B cell (primary cell): Measurements from ENCODE around the gene GFPT1. TPM values are rescaled to one million over a fixed set of nuclear protein-coding genes. Genes with fewer than 3 reads are reported as not detected.

Experiments
- ATAC-seq: fragments of 200-7000 bp; cut with Tn5 transposase; one replicate; pipeline ENCODE4 v1.10.0; 2021; ENCODE audit warnings: low read depth, mild to moderate bottlenecking, moderate number of reproducible peaks, moderate library complexity
- CTCF ChIA-PET: fragments of 350-600 bp; sonication (Branson Sonifier 250); formaldehyde crosslinking; loops from one replicate; lab custom pipeline; 2021; ENCODE audit warnings: antibody characterized with exemption, inconsistent platforms; lab: Charles Lee
- POLR2A ChIA-PET: fragments of 350-600 bp; sonication (Branson Sonifier 250); formaldehyde crosslinking; loops from one replicate; lab custom pipeline; 2021; ENCODE audit warnings: antibody characterized with exemption; lab: Charles Lee
- DNase-seq: peaks from one replicate; pipeline ENCODE4 v3.0.0; 2013
- H2AFZ ChIP-seq: 2 replicates; pipeline ENCODE4 v1.6.1; 2012; ENCODE audit warnings: mild to moderate bottlenecking, low read depth, low read length; ENCODE audit not compliant: insufficient read depth, poor library complexity, severe bottlenecking
- H3K27ac ChIP-seq, 2 donors: 1 replicate in 1 of 2; 2 replicates in 1 of 2; pipeline ENCODE4 v1.5.1; 2012 to 2013; ENCODE audit warnings: low read length in 2 of 2, mild to moderate bottlenecking in 2 of 2, moderate library complexity in 1 of 2
- H3K27me3 ChIP-seq, 4 experiments: fragments of 200-600 bp in 1 of 4; sonication (generic) in 1 of 4; replicated peaks in 1 of 4; 1 replicate in 2 of 4; 2 replicates in 2 of 4; pipeline versions ENCODE4 v1.6.1 to v1.7.0; 2013 to 2016; ENCODE audit warnings: low read length in 3 of 4, mild to moderate bottlenecking in 2 of 4, mixed read lengths in 1 of 4, moderate library complexity in 1 of 4; ENCODE audit not compliant: insufficient read depth in 4 of 4, control insufficient read depth in 3 of 4; ENCODE audit errors: control extremely low read depth in 1 of 4
- H3K36me3 ChIP-seq, 2 experiments: replicated peaks in 1 of 2; 1 replicate in 1 of 2; 2 replicates in 1 of 2; pipeline versions ENCODE4 v1.6.1 to v1.7.1; 2013; ENCODE audit warnings: low read length in 1 of 2; ENCODE audit not compliant: insufficient read depth in 2 of 2, control insufficient read depth in 1 of 2; ENCODE audit errors: control extremely low read depth in 1 of 2, extremely low read depth in 1 of 2
- H3K4me1 ChIP-seq, 2 donors: fragments of 200-600 bp in 1 of 2; sonication (generic) in 1 of 2; 1 replicate in 1 of 2; 2 replicates in 1 of 2; pipeline versions ENCODE4 v1.5.1 to v1.6.1; 2013 to 2017; ENCODE audit warnings: low read length in 2 of 2; ENCODE audit not compliant: control insufficient read depth in 2 of 2, insufficient read depth in 2 of 2
- H3K4me2 ChIP-seq: replicated peaks from 2 replicates; pipeline ENCODE3; 2012; ENCODE audit warnings: mild to moderate bottlenecking, low read depth, low read length; ENCODE audit not compliant: poor library complexity, severe bottlenecking
- H3K4me3 ChIP-seq, 5 experiments: fragments of 200-600 bp in 1 of 5; sonication (generic) in 1 of 5; 1 replicate in 3 of 5; 2 replicates in 2 of 5; pipeline versions ENCODE4 v1.5.1 to v1.7.0; 2011 to 2016; ENCODE audit warnings: low read length in 4 of 5, mild to moderate bottlenecking in 4 of 5, low read depth in 2 of 5, control low read depth in 1 of 5, moderate library complexity in 1 of 5; ENCODE audit not compliant: insufficient read depth in 1 of 5; ENCODE audit errors: control extremely low read depth in 1 of 5, extremely low read depth in 1 of 5
- H3K79me2 ChIP-seq: fragments of 200-600 bp; sonication (generic); one replicate; pipeline ENCODE4 v1.6.0; 2016; ENCODE audit warnings: low read length; ENCODE audit not compliant: control insufficient read depth, insufficient read depth
- H3K9ac ChIP-seq: fragments of 200-600 bp; sonication (generic); 2 replicates; pipeline ENCODE4 v1.6.1; 2017; ENCODE audit warnings: mild to moderate bottlenecking, low read length, moderate library complexity
- H3K9me3 ChIP-seq, 3 donors: one replicate each; pipeline versions ENCODE4 v1.6.1 to v1.7.1; 2013; ENCODE audit warnings: low read length in 2 of 3; ENCODE audit not compliant: control insufficient read depth in 2 of 3, insufficient read depth in 1 of 3; ENCODE audit errors: control extremely low read depth in 1 of 3
- H4K20me1 ChIP-seq: 2 replicates; pipeline ENCODE4 v1.6.0; 2012; ENCODE audit warnings: mild to moderate bottlenecking, low read length; ENCODE audit not compliant: insufficient read depth, control insufficient read depth, poor library complexity, severe bottlenecking
- H3K27ac Mint-ChIP-seq: one replicate; pipeline ENCODE4 v1.8.0; 2021; ENCODE audit warnings: mixed read lengths
- H3K27me3 Mint-ChIP-seq: one replicate; pipeline ENCODE4 v1.8.0; 2021; ENCODE audit warnings: mixed read lengths
- H3K4me1 Mint-ChIP-seq: one replicate; pipeline ENCODE4 v1.8.0; 2021; ENCODE audit warnings: mixed read lengths
- H3K4me3 Mint-ChIP-seq: one replicate; pipeline ENCODE4 v1.8.0; 2021; ENCODE audit warnings: mixed read lengths
- H3K9me3 Mint-ChIP-seq: one replicate; pipeline ENCODE4 v1.8.0; 2022; ENCODE audit warnings: mixed read lengths; ENCODE audit not compliant: insufficient read depth
- EZH2 ChIP-seq: IDR thresholded peaks from 2 replicates; pipeline ENCODE4 v1.6.1; 2012; ENCODE audit warnings: borderline replicate concordance, low read depth, mild to moderate bottlenecking, moderate library complexity, low read length; ENCODE audit not compliant: insufficient read depth, poor library complexity, severe bottlenecking
- WGBS: methylation state at CpG from one replicate; pipeline ENCODE4 v1.1.5; 2013; ENCODE audit warnings: missing lambda C conversion rate; ENCODE audit not compliant: insufficient coverage; 5-methylcytosine and 5-hydroxymethylcytosine counted together
- intact Hi-C: fragments of 100-400 bp; cut with micrococcal nuclease; formaldehyde crosslinking; loops from one replicate; pipeline ENCODE4 v1.10.0; 2022
- polyA plus RNA-seq: library from polyadenylated mRNA; depleted of rRNA; stranded (reverse); fragments of >200 nt; gene quantifications from 2 replicates; pipeline ENCODE4 v1.2.3, GENCODE V29; 2012
- total RNA-seq, 2 donors: library from RNA; stranded (reverse); fragments of 120-200 nt in 1 of 2; gene quantifications; 1 replicate in 1 of 2; 2 replicates in 1 of 2; pipeline versions ENCODE4 v1.2.3 to v1.2.4, GENCODE V29; 2013 to 2022
- TF ChIP-seq, protein P1 (sequence below): fragments of 200-600 bp; IDR thresholded peaks from one replicate; pipeline ENCODE4 v1.8.0; 2022; ENCODE audit warnings: antibody characterized with exemption, mild to moderate bottlenecking

Gene GFPT1
- total and polyA plus RNA-seq, 2 donors (not counting 1 experiment from before 2014, with no cell fraction given): 2.8 to 18.1 TPM

DNA sequence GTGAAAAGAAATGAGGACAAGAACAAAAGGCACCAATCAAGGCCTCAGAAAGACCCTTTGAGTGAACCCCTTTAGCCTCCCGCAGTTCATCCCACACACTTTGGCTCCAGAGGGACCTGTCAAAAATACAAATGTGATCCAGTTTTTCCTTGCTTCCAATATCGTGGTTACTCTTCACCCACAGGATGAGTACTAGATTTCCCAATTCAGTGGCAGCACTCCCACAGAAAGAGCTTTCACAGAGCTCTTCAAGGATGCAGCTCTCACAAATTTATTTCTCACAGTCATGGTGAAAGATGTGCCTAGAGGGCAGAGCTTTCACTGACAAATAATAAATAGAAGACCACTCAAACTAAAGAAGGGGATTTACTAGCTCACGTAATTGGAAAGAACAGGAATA, 3.0 kb upstream of the GFPT1 start:
- ATAC-seq: no peak
- POLR2A ChIA-PET: no interaction called here
- CTCF ChIA-PET: no interaction called here
- intact Hi-C loops: no loop called here
- WGBS: 100% methylated on average over 3 of the region's 3 CpGs
- DNase-seq: no peak
- Histone ChIP-seq H3K9me3 (no peaks in the 10 kb centered on the region), H3K4me3 (no peak overlapping the region), H3K79me2 (peaks cover 22% of the 10 kb centered on the region), H3K27ac (no peak overlapping the region), H3K36me3 (peaks cover 1 to 4% of the 10 kb centered on the region in 2 experiments), H3K27me3 (no peaks in the 10 kb centered on the region), H4K20me1 (no peaks in the 10 kb centered on the region), H2AFZ (no peak overlapping the region), H3K9ac (no peak overlapping the region), H3K4me1 (peaks cover 15 to 16% of the 10 kb centered on the region in 2 donors), H3K4me2 (no peak overlapping the region)
- no peaks in the 10 kb centered on the region for H3K27me3 Mint-ChIP-seq
- TF ChIP-seq EZH2: no peak
- TF ChIP-seq, protein P1, sequence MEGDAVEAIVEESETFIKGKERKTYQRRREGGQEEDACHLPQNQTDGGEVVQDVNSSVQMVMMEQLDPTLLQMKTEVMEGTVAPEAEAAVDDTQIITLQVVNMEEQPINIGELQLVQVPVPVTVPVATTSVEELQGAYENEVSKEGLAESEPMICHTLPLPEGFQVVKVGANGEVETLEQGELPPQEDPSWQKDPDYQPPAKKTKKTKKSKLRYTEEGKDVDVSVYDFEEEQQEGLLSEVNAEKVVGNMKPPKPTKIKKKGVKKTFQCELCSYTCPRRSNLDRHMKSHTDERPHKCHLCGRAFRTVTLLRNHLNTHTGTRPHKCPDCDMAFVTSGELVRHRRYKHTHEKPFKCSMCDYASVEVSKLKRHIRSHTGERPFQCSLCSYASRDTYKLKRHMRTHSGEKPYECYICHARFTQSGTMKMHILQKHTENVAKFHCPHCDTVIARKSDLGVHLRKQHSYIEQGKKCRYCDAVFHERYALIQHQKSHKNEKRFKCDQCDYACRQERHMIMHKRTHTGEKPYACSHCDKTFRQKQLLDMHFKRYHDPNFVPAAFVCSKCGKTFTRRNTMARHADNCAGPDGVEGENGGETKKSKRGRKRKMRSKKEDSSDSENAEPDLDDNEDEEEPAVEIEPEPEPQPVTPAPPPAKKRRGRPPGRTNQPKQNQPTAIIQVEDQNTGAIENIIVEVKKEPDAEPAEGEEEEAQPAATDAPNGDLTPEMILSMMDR: no peak
- H3K27ac Mint-ChIP-seq: no peak overlapping the region
- no peak overlapping the region for H3K4me3 Mint-ChIP-seq
- no peaks in the 10 kb centered on the region for H3K9me3 Mint-ChIP-seq
- peaks cover 21% of the 10 kb centered on the region for H3K4me1 Mint-ChIP-seq

DNA sequence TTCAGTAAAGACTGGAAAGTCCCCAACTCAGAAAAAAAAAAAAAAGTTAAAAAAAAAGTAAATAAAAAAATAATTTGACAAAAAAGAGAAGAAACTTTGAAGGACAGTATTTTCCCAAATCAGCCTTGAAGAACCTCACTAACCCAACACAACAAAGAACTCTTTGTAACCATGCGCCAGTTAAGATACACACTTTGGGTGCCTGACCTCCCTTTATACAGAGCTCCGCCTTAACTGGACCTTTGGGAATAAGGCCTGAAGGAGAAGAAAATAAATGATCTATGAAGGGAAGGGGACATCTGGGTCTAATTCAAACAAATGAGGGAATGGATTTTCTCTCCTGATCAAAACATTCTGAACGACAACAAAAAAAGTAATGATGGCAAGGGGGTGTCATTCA, 2.2 kb upstream of the GFPT1 start:
- H4K20me1 ChIP-seq: no peaks in the 10 kb centered on the region
- no peak overlapping the region for H3K4me2 ChIP-seq
- H2AFZ ChIP-seq: no peak overlapping the region
- H3K9me3 Mint-ChIP-seq: no peaks in the 10 kb centered on the region
- no CpG with 5 or more reads among the region's 3 CpGs for WGBS
- no peak overlapping the region for H3K9ac ChIP-seq
- no peak overlapping the region for H3K27ac ChIP-seq
- no peak overlapping the region for H3K4me3 Mint-ChIP-seq
- no peaks in the 10 kb centered on the region for H3K27me3 Mint-ChIP-seq
- ATAC-seq: no peak
- intact Hi-C loops: loop anchor here (5.0 to 10.0 kb wide), 3 partner anchors 176 to 922 kb away; partner anchors contain the start of genes APLF and FBXO48
- CTCF ChIA-PET: interaction anchor here (1.2 to 1.3 kb wide), 2 partner anchors 47 to 335 kb away, joined by 3 read pairs; partner anchors contain the start of gene NFU1
- H3K27ac Mint-ChIP-seq: no peak overlapping the region
- no peaks in the 10 kb centered on the region for H3K9me3 ChIP-seq
- peaks cover 0 to 2% of the 10 kb centered on the region in 2 experiments for H3K36me3 ChIP-seq
- H3K27me3 ChIP-seq: no peaks in the 10 kb centered on the region
- no peak for TF ChIP-seq EZH2
- TF ChIP-seq, protein P1: no peak
- peaks cover 15 to 16% of the 10 kb centered on the region in 2 donors for H3K4me1 ChIP-seq
- DNase-seq: no peak
- no peak overlapping the region for H3K4me3 ChIP-seq
- peaks cover 30% of the 10 kb centered on the region for H3K79me2 ChIP-seq
- POLR2A ChIA-PET: no interaction called here
- peaks cover 21% of the 10 kb centered on the region for H3K4me1 Mint-ChIP-seq
